Trophoblast cell (in vitro differentiated cells and primary cell): Measurements from ENCODE around the gene SLC10A7.

Experiments
- DNase-seq, 2 donors: peaks; one replicate each; pipeline ENCODE4 v3.0.0-alpha.2; 2016
- H2AFZ ChIP-seq: 2 replicates; pipeline ENCODE4 v1.6.1; 2013; ENCODE audit warnings: low read length, moderate library complexity, mild to moderate bottlenecking; ENCODE audit not compliant: insufficient read depth, poor library complexity
- H2AK5ac ChIP-seq: 2 replicates; pipeline ENCODE4 v1.6.1; 2013; ENCODE audit warnings: mild to moderate bottlenecking, low read length
- H2BK120ac ChIP-seq: 2 replicates; pipeline ENCODE4 v1.6.1; 2013; ENCODE audit warnings: low read length, mild to moderate bottlenecking, moderate library complexity; ENCODE audit not compliant: insufficient read depth, poor library complexity
- H2BK12ac ChIP-seq: 2 replicates; pipeline ENCODE4 v1.6.1; 2013; ENCODE audit warnings: mild to moderate bottlenecking, low read length, moderate library complexity
- H2BK5ac ChIP-seq: 2 replicates; pipeline ENCODE4 v1.6.1; 2013; ENCODE audit warnings: low read length, low read depth, moderate library complexity, mild to moderate bottlenecking; ENCODE audit not compliant: poor library complexity
- H3K14ac ChIP-seq: 2 replicates; pipeline ENCODE4 v1.6.1; 2013; ENCODE audit warnings: mild to moderate bottlenecking, low read length
- H3K18ac ChIP-seq: 2 replicates; pipeline ENCODE4 v1.6.1; 2013; ENCODE audit warnings: mild to moderate bottlenecking, low read length
- H3K23ac ChIP-seq: 2 replicates; pipeline ENCODE4 v1.6.1; 2013; ENCODE audit warnings: low read length
- H3K27ac ChIP-seq: 2 replicates; pipeline ENCODE4 v1.5.1; 2013; ENCODE audit warnings: low read depth, mild to moderate bottlenecking, inconsistent platforms, low read length, moderate library complexity
- H3K27me3 ChIP-seq: 2 replicates; pipeline ENCODE4 v1.6.1; 2013; ENCODE audit warnings: inconsistent platforms, mild to moderate bottlenecking, low read length, moderate library complexity; ENCODE audit not compliant: insufficient read depth
- H3K36me3 ChIP-seq, 2 experiments: 1 replicate in 1 of 2; 2 replicates in 1 of 2; pipeline ENCODE4 v1.6.1; 2013; ENCODE audit warnings: low read length in 2 of 2, mild to moderate bottlenecking in 2 of 2, moderate library complexity in 1 of 2; ENCODE audit not compliant: insufficient read depth in 2 of 2, control insufficient read depth in 1 of 2
- H3K4ac ChIP-seq: 2 replicates; pipeline ENCODE4 v1.6.1; 2013; ENCODE audit warnings: low read depth, mild to moderate bottlenecking, low read length, moderate library complexity
- H3K4me1 ChIP-seq, 2 experiments: 1 replicate in 1 of 2; 2 replicates in 1 of 2; pipeline ENCODE4 v1.6.1; 2013; ENCODE audit warnings: low read length in 2 of 2, mild to moderate bottlenecking in 2 of 2, moderate library complexity in 1 of 2; ENCODE audit not compliant: insufficient read depth in 2 of 2, control insufficient read depth in 1 of 2
- H3K4me2 ChIP-seq: 2 replicates; pipeline ENCODE4 v1.6.1; 2013; ENCODE audit warnings: inconsistent platforms, mild to moderate bottlenecking, low read length, moderate library complexity
- H3K4me3 ChIP-seq: 2 replicates; pipeline ENCODE4 v1.5.1; 2013; ENCODE audit warnings: mild to moderate bottlenecking, low read depth, low read length, inconsistent platforms
- H3K79me1 ChIP-seq: one replicate; pipeline ENCODE4 v1.6.1; 2013; ENCODE audit warnings: low read length
- H3K79me2 ChIP-seq: 2 replicates; pipeline ENCODE4 v1.6.1; 2013; ENCODE audit warnings: low read length, mild to moderate bottlenecking; ENCODE audit not compliant: control insufficient read depth, insufficient read depth, poor library complexity
- H3K9ac ChIP-seq: 2 replicates; pipeline ENCODE4 v1.6.1; 2013; ENCODE audit warnings: mild to moderate bottlenecking, low read length
- H3K9me3 ChIP-seq: 2 replicates; pipeline ENCODE4 v1.6.1; 2013; ENCODE audit warnings: low read depth, mild to moderate bottlenecking, control low read depth, inconsistent platforms, low read length; ENCODE audit not compliant: insufficient read depth
- H4K12ac ChIP-seq: 2 replicates; pipeline ENCODE4 v1.6.1; 2013; ENCODE audit warnings: low read depth, mild to moderate bottlenecking, low read length, moderate library complexity
- H4K8ac ChIP-seq: 2 replicates; pipeline ENCODE4 v1.6.1; 2013; ENCODE audit warnings: low read depth, mild to moderate bottlenecking, low read length, moderate library complexity
- H4K91ac ChIP-seq: one replicate; pipeline ENCODE4 v1.6.1; 2013; ENCODE audit warnings: low read depth, mild to moderate bottlenecking, low read length, moderate library complexity
- WGBS: extraction: QIAGEN DNeasy Blood & Tissue Kit; methylation state at CpG from one replicate; pipeline ENCODE4 v1.1.7; 2013; ENCODE audit warnings: missing lambda C conversion rate; ENCODE audit not compliant: insufficient read length, insufficient coverage; ENCODE audit errors: extremely low coverage; 5-methylcytosine and 5-hydroxymethylcytosine counted together

SLC10A7 gene

DNA sequence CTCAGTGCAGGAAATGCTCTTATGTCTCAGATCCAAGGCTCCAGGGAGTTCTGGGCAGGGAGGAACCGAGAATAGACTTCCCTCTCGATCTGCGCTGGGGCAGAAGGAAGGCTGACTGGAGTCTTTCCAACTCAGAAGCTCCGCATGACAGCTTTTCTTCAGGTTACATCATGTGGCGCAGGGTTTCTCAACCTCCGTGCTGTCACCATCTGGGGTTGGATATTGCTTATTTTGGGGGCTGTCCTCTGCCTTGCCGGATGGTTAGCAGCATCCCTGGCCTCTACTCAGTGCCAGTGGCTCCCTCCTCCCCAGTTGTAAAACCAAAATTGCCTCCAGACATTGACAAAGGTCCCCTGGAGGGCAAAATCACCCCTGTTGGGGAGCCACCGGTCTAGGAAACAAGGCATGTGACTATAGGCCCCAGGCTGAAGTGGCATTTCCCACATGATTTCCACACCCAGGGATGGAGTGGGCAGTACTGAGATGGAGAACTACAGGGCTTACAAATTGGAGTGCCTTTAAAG, 286.0 kb downstream of the SLC10A7 start:
- Histone ChIP-seq H2BK120ac (no peak overlapping the region), H4K8ac (no peak overlapping the region), H3K79me1 (no peaks in the 10 kb centered on the region), H3K4me3 (no peak overlapping the region), H3K4ac (no peak overlapping the region), H4K91ac (no peak overlapping the region), H3K36me3 (no peaks in the 10 kb centered on the region), H3K23ac (no peak overlapping the region), H3K27me3 (no peaks in the 10 kb centered on the region), H3K9me3 (no peaks in the 10 kb centered on the region), H3K18ac (no peak overlapping the region), H3K9ac (no peak overlapping the region), H2AFZ (no peak overlapping the region), H3K4me1 (no peaks in the 10 kb centered on the region), H3K79me2 (no peaks in the 10 kb centered on the region), H4K12ac (no peak overlapping the region), H2AK5ac (no peak overlapping the region), H2BK5ac (no peak overlapping the region), H3K14ac (no peak overlapping the region), H2BK12ac (no peak overlapping the region), H3K4me2 (no peak overlapping the region), H3K27ac (no peak overlapping the region)
- peak in 1 of 2 donors; percentile 18 for DNase-seq
- WGBS, result no CpG with 5 or more reads among the region's 8 CpGs

DNA sequence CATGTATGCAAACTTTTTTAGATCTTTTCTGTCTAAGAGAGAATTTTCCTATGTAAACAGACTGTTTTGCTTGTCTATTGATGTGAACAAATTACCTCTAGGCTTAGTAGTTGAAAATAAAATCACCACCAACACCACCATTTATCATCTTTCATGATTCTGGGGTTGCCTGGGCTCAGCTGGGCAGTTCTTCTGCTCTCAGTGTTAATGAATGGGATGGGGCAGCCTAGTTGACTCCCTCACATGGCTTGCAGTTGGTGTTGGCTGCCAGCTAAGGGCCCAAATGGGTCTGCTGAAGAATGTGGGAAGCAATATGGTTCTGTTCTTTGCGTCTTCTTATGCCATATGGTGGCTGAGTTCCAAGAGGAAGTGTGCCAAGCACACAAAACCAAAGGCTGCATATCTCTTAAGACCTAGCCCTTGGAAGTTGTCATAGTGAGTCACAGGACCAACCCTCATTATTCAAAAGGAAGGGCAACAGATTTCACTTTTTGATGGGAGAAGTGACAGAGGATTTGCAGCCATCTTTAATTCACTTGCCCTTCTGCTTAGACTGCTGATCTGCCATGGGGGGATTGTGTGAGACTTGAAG, 289.5 kb downstream of the SLC10A7 start:
- Histone ChIP-seq H3K14ac (no peak overlapping the region), H2BK120ac (no peak overlapping the region), H2AK5ac (no peak overlapping the region), H3K18ac (no peak overlapping the region), H3K4me3 (no peak overlapping the region), H3K4ac (no peak overlapping the region), H2AFZ (no peak overlapping the region), H3K9me3 (no peaks in the 10 kb centered on the region), H3K27me3 (no peaks in the 10 kb centered on the region), H2BK12ac (no peak overlapping the region), H3K36me3 (no peaks in the 10 kb centered on the region), H3K79me2 (no peaks in the 10 kb centered on the region), H3K9ac (no peak overlapping the region), H4K12ac (no peak overlapping the region), H3K79me1 (no peaks in the 10 kb centered on the region), H2BK5ac (no peak overlapping the region), H3K4me1 (no peaks in the 10 kb centered on the region), H3K4me2 (no peak overlapping the region), H3K23ac (no peak overlapping the region), H3K27ac (no peak overlapping the region), H4K8ac (no peak overlapping the region), H4K91ac (no peak overlapping the region)
- whole genome bisulfite sequencing, result no CpG with 5 or more reads among the region's 1 CpG
- DNase-seq, result no peak

DNA sequence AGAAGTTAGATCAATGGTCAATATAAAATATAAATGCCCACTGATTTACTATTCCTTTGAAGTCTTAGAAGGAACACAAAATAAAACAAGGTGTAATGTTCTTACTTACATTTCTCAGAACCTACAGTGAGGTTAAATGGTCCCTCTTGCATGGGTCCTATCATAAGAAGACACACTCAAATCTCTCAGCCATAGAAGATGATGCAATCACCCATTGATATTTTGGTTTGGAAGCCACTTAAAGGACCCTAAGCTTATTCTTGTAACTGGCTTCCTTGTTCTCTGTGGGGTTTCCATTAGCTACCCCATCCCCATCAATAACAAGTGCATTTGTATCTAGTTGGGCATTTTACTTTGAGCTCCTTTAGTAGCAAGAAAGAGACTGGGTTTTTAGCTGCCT, 292.3 kb downstream of the SLC10A7 start:
- no peaks in the 10 kb centered on the region for H3K27me3 ChIP-seq
- no peak overlapping the region for H3K14ac ChIP-seq
- no peak overlapping the region for H2BK12ac ChIP-seq
- no peak for DNase-seq
- no peak overlapping the region for H2AFZ ChIP-seq
- no peak overlapping the region for H4K12ac ChIP-seq
- H3K4me1 ChIP-seq, result no peaks in the 10 kb centered on the region
- H3K27ac ChIP-seq, result no peak overlapping the region
- no peak overlapping the region for H3K18ac ChIP-seq
- no peak overlapping the region for H2AK5ac ChIP-seq
- H2BK120ac ChIP-seq, result no peak overlapping the region
- H3K4ac ChIP-seq, result no peak overlapping the region
- H3K79me1 ChIP-seq, result no peaks in the 10 kb centered on the region
- no peaks in the 10 kb centered on the region for H3K36me3 ChIP-seq
- H2BK5ac ChIP-seq, result no peak overlapping the region
- no peak overlapping the region for H3K4me3 ChIP-seq
- no peak overlapping the region for H3K23ac ChIP-seq
- no peaks in the 10 kb centered on the region for H3K79me2 ChIP-seq
- H3K4me2 ChIP-seq, result no peak overlapping the region
- no peak overlapping the region for H4K91ac ChIP-seq
- H3K9me3 ChIP-seq, result no peaks in the 10 kb centered on the region
- no peak overlapping the region for H4K8ac ChIP-seq
- H3K9ac ChIP-seq, result no peak overlapping the region

DNA sequence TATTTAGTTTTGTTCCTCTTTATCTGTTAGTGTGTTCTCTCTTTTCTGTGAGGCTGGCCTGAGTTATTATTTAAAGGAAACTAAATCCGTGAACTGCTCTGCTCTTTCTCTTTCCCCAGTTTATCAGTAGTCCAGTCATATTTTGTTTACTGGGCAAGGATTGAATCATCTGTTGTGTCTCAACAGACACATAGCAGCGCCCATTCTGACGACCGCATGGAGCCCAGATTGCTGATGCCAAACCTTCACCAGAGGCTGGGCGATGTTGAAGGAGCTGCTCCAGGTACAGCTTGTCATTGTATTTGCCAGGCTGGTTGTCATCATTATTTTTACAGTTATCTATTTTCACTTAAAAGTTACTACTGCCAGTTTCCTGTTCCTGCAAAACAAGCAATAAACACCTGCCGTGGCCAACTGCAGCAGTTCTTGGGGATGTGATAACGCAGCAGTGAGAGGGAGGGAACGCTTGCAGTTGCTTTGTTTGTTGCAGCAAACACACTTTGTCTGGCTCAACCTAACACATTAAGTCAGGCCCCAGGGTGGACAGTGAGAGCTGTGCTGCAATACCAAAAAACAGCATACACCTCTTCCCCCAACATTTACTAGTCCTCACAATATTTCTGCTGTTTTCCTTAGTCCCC, 297.3 kb downstream of the SLC10A7 start:
- H3K4me1 ChIP-seq, result peaks cover 0 to 4% of the 10 kb centered on the region in 2 experiments
- no CpG with 5 or more reads among the region's 8 CpGs for WGBS
- no peaks in the 10 kb centered on the region for H3K9me3 ChIP-seq
- no peak for DNase-seq
- no peak overlapping the region for H2BK5ac ChIP-seq
- no peak overlapping the region for H2AK5ac ChIP-seq
- no peak overlapping the region for H3K4me2 ChIP-seq
- no peak overlapping the region for H2AFZ ChIP-seq
- H2BK120ac ChIP-seq, result no peak overlapping the region
- H3K18ac ChIP-seq, result no peak overlapping the region
- no peaks in the 10 kb centered on the region for H3K79me2 ChIP-seq
- no peak overlapping the region for H4K12ac ChIP-seq
- no peak overlapping the region for H3K27ac ChIP-seq
- no peak overlapping the region for H2BK12ac ChIP-seq
- H3K27me3 ChIP-seq, result no peaks in the 10 kb centered on the region
- no peak overlapping the region for H3K4ac ChIP-seq
- H4K91ac ChIP-seq, result no peak overlapping the region
- H3K4me3 ChIP-seq, result no peak overlapping the region
- no peaks in the 10 kb centered on the region for H3K79me1 ChIP-seq
- H3K9ac ChIP-seq, result no peak overlapping the region
- H3K23ac ChIP-seq, result no peak overlapping the region
- H4K8ac ChIP-seq, result no peak overlapping the region
- no peak overlapping the region for H3K14ac ChIP-seq
- no peaks in the 10 kb centered on the region for H3K36me3 ChIP-seq
